Loucy (cell line): ENCODE results near the gene MYH14.

Source experiments
- H2AFZ ChIP-seq: fragments of 200-600 bp; sonication (generic); 2 replicates; pipeline ENCODE4 v1.6.0; 2016; ENCODE audit warnings: antibody characterized with exemption, mild to moderate bottlenecking, low read length, moderate library complexity
- H3F3A ChIP-seq: fragments of 200-600 bp; 2 replicates; pipeline ENCODE4 v1.6.0; 2016; ENCODE audit warnings: antibody characterized with exemption, low read depth, mild to moderate bottlenecking
- H3K27me3 ChIP-seq: fragments of 200-600 bp; sonication (generic); 2 replicates; pipeline ENCODE4 v1.6.1; 2014; ENCODE audit warnings: low read length, mild to moderate bottlenecking; ENCODE audit not compliant: insufficient read depth, poor library complexity, severe bottlenecking
- H3K36me3 ChIP-seq: fragments of 200-600 bp; sonication (generic); 2 replicates; pipeline ENCODE4 v1.6.1; 2016; ENCODE audit warnings: low read length; ENCODE audit not compliant: insufficient read depth
- H3K4me1 ChIP-seq: fragments of 200-600 bp; sonication (generic); 2 replicates; pipeline ENCODE4 v1.5.1; 2014; ENCODE audit warnings: low read length, mild to moderate bottlenecking; ENCODE audit not compliant: insufficient read depth, poor library complexity, severe bottlenecking
- H3K4me2 ChIP-seq: fragments of 200-600 bp; sonication (generic); 2 replicates; pipeline ENCODE4 v1.6.0; 2014; ENCODE audit warnings: antibody characterized with exemption, low read length, low read depth, mild to moderate bottlenecking; ENCODE audit not compliant: poor library complexity, severe bottlenecking
- H3K4me3 ChIP-seq: fragments of 200-600 bp; sonication (generic); 2 replicates; pipeline ENCODE4 v1.5.1; 2014; ENCODE audit warnings: low read length, mild to moderate bottlenecking, mixed read lengths; ENCODE audit not compliant: poor library complexity, severe bottlenecking
- H3K79me2 ChIP-seq: fragments of 200-600 bp; sonication (generic); 2 replicates; pipeline ENCODE4 v1.6.1; 2014; ENCODE audit warnings: low read length; ENCODE audit not compliant: insufficient read depth
- H3K9ac ChIP-seq: fragments of 200-600 bp; sonication (generic); 2 replicates; pipeline ENCODE4 v1.6.0; 2014; ENCODE audit warnings: mild to moderate bottlenecking, low read depth, low read length, moderate library complexity; ENCODE audit not compliant: poor library complexity, severe bottlenecking
- H3K9me2 ChIP-seq: fragments of 200-600 bp; sonication (generic); replicated peaks from 2 replicates; pipeline ENCODE4 v1.6.1; 2016; ENCODE audit warnings: low read depth, low read length, mixed read lengths
- H3K9me3 ChIP-seq: fragments of 200-600 bp; sonication (generic); 2 replicates; pipeline ENCODE4 v1.6.1; 2014; ENCODE audit warnings: mild to moderate bottlenecking, antibody characterized with exemption, low read length, low read depth; ENCODE audit not compliant: insufficient read depth
- H4K20me1 ChIP-seq: fragments of 200-600 bp; sonication (generic); 2 replicates; pipeline ENCODE4 v1.6.0; 2014; ENCODE audit warnings: antibody characterized with exemption, low read length, mild to moderate bottlenecking; ENCODE audit not compliant: insufficient read depth, poor library complexity, severe bottlenecking
- EZH2phosphoT487 ChIP-seq: fragments of 200-600 bp; IDR thresholded peaks from 2 replicates; pipeline ENCODE4 v1.6.1; 2018; ENCODE audit warnings: antibody characterized with exemption, mild to moderate bottlenecking, moderate library complexity, borderline replicate concordance
- TF ChIP-seq, protein P1 (sequence below): fragments of 200-600 bp; sonication (generic); conservative IDR thresholded peaks from 2 replicates; pipeline ENCODE4 v1.5.1; 2014; ENCODE audit warnings: mild to moderate bottlenecking, antibody characterized with exemption, low read length

The MYH14 gene

DNA sequence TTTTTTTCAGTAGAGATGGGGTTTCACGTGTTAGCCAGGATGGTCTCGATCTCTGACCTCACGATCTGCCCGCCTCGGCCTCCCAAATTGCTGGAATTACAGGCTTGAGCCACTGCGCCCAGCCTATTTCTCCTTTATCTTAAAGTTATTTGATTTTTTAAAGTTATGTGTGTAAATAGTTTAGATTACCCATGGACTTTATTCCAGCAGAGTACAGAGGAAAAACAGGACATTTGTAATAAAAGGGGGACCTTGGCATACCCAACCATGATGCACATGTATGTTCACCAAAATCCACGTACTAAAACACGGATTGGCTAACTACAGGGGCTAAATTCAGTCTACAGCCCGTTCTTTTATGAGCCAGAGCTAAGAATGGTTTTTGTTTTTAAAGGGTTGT, 26.6 kb upstream of the MYH14 start:
- no peaks in the 10 kb centered on the region for H3K27me3 ChIP-seq
- no peak overlapping the region for H3K4me3 ChIP-seq
- H2AFZ ChIP-seq, result no peak overlapping the region
- no peak for TF ChIP-seq EZH2phosphoT487
- TF ChIP-seq, protein P1, sequence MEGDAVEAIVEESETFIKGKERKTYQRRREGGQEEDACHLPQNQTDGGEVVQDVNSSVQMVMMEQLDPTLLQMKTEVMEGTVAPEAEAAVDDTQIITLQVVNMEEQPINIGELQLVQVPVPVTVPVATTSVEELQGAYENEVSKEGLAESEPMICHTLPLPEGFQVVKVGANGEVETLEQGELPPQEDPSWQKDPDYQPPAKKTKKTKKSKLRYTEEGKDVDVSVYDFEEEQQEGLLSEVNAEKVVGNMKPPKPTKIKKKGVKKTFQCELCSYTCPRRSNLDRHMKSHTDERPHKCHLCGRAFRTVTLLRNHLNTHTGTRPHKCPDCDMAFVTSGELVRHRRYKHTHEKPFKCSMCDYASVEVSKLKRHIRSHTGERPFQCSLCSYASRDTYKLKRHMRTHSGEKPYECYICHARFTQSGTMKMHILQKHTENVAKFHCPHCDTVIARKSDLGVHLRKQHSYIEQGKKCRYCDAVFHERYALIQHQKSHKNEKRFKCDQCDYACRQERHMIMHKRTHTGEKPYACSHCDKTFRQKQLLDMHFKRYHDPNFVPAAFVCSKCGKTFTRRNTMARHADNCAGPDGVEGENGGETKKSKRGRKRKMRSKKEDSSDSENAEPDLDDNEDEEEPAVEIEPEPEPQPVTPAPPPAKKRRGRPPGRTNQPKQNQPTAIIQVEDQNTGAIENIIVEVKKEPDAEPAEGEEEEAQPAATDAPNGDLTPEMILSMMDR, result no peak
- no peaks in the 10 kb centered on the region for H4K20me1 ChIP-seq
- H3K4me2 ChIP-seq, result no peak overlapping the region
- H3F3A ChIP-seq, result no peaks in the 10 kb centered on the region
- H3K4me1 ChIP-seq, result no peaks in the 10 kb centered on the region
- H3K9me3 ChIP-seq, result no peaks in the 10 kb centered on the region
- H3K79me2 ChIP-seq, result no peaks in the 10 kb centered on the region
- H3K9ac ChIP-seq, result no peak overlapping the region
- no peaks in the 10 kb centered on the region for H3K9me2 ChIP-seq
- no peaks in the 10 kb centered on the region for H3K36me3 ChIP-seq

- no peak overlapping the region for H2AFZ ChIP-seq
- H3K4me1 ChIP-seq, result no peaks in the 10 kb centered on the region
- no peaks in the 10 kb centered on the region for H3K79me2 ChIP-seq
- no peaks in the 10 kb centered on the region for H3K9me3 ChIP-seq
- H3K4me2 ChIP-seq, result no peak overlapping the region
- H4K20me1 ChIP-seq, result no peaks in the 10 kb centered on the region
- TF ChIP-seq EZH2phosphoT487, result no peak
- TF ChIP-seq, protein P1, result no peak
- H3F3A ChIP-seq, result no peaks in the 10 kb centered on the region
- no peaks in the 10 kb centered on the region for H3K9me2 ChIP-seq
- H3K36me3 ChIP-seq, result no peaks in the 10 kb centered on the region
- H3K4me3 ChIP-seq, result no peak overlapping the region
- no peaks in the 10 kb centered on the region for H3K27me3 ChIP-seq
- H3K9ac ChIP-seq, result no peak overlapping the region
Measured at GRCh38 chr19:50178320-50178719, 25.1 kb upstream of the MYH14 start.

- no peak overlapping the region for H3K4me3 ChIP-seq
- no peak overlapping the region for H3K4me2 ChIP-seq
- H3K27me3 ChIP-seq, result no peaks in the 10 kb centered on the region
Measured at GRCh38 chr19:50178859-50179537, 24.4 kb upstream of the MYH14 start.

More at GRCh38 chr19:50178859-50179537, 24.4 kb upstream of the MYH14 start:
- Histone ChIP-seq H3K4me1 (no peaks in the 10 kb centered on the region), H3K36me3 (no peaks in the 10 kb centered on the region), H2AFZ (no peak overlapping the region), H3K9me2 (no peaks in the 10 kb centered on the region), H4K20me1 (no peaks in the 10 kb centered on the region), H3K9ac (no peak overlapping the region), H3K9me3 (no peaks in the 10 kb centered on the region), H3K79me2 (no peaks in the 10 kb centered on the region), H3F3A (no peaks in the 10 kb centered on the region)
- TF ChIP-seq, protein P1, result no peak
- TF ChIP-seq EZH2phosphoT487, result no peak
